Measurements from ENCODE around the gene MUS81. TPM values are rescaled to one million over a fixed set of nuclear protein-coding genes. Genes with fewer than 3 reads are reported as not detected.
"Not testable (repeated sequence)": the region's sequence is repeated elsewhere in the genome, so short reads cannot be mapped to it uniquely, and the experiment has no call there.

MUS81 gene
- total RNA-seq, 2 donors from 2014 or later: 23.4 to 26.3 TPM

- H3K9me3 ChIP-seq: no peaks in the 10 kb centered on the region
- peak overlapping the region; percentile 73 to 90 for H3K4me3 ChIP-seq
- H3K36me3 ChIP-seq: no peaks in the 10 kb centered on the region
- no peak for DNase-seq (ENCODE audit: low spot score)
- no peaks in the 10 kb centered on the region for H3K27me3 ChIP-seq
- H3K27ac ChIP-seq: peak overlapping the region; percentile 96 to 100
- TF ChIP-seq CTCF (IDR thresholded peaks at IDR 0.05): peak; percentile 23 to 66
- H3K4me1 ChIP-seq: peaks cover 0 to 70% of the 10 kb centered on the region in 2 donors
Measured at GRCh38 chr11:65891219-65892136, 31.2 kb downstream of the MUS81 start.

- H3K4me3 ChIP-seq: peak overlapping the region; percentile 73 to 90
- not testable (repeated sequence) for DNase-seq (ENCODE audit: low spot score); H3K27me3 ChIP-seq; H3K9me3 ChIP-seq; H3K36me3 ChIP-seq
- H3K4me1 ChIP-seq: peaks cover 0 to 64% of the 10 kb centered on the region in 2 donors
- H3K27ac ChIP-seq: peak overlapping the region; percentile 96 to 100
Measured at GRCh38 chr11:65892137-65892540, 31.9 kb downstream of the MUS81 start.

- H3K9me3 ChIP-seq: no peaks in the 10 kb centered on the region
- no peaks in the 10 kb centered on the region for H3K36me3 ChIP-seq
- H3K27me3 ChIP-seq: no peaks in the 10 kb centered on the region
- H3K4me1 ChIP-seq: peaks cover 0 to 57% of the 10 kb centered on the region in 2 donors
- no peak for DNase-seq (ENCODE audit: low spot score)
- H3K27ac ChIP-seq: peak overlapping the region; percentile 96 to 100
- TF ChIP-seq CTCF (IDR thresholded peaks at IDR 0.05): no peak
- H3K4me3 ChIP-seq: peak overlapping the region in 1 of 2 donors; percentile 73
Measured at GRCh38 chr11:65892661-65893317, 32.6 kb downstream of the MUS81 start.

- no peak for DNase-seq (ENCODE audit: low spot score)
- H3K36me3 ChIP-seq: no peaks in the 10 kb centered on the region
- H3K4me3 ChIP-seq: peak overlapping the region in 1 of 2 donors; percentile 73
- H3K27ac ChIP-seq: peak overlapping the region; percentile 96 to 100
- H3K4me1 ChIP-seq: peaks cover 0 to 48% of the 10 kb centered on the region in 2 donors
- TF ChIP-seq CTCF (IDR thresholded peaks at IDR 0.05): no peak
- no peaks in the 10 kb centered on the region for H3K9me3 ChIP-seq
- H3K27me3 ChIP-seq: no peaks in the 10 kb centered on the region
Measured at GRCh38 chr11:65894034-65894591, 33.9 kb downstream of the MUS81 start.

- no peaks in the 10 kb centered on the region for H3K9me3 ChIP-seq
- no peak for DNase-seq (ENCODE audit: low spot score)
- peaks cover 0 to 48% of the 10 kb centered on the region in 2 donors for H3K4me1 ChIP-seq
- H3K27me3 ChIP-seq: no peaks in the 10 kb centered on the region
- no peak overlapping the region for H3K27ac ChIP-seq
- no peak for TF ChIP-seq CTCF (IDR thresholded peaks at IDR 0.05)
- no peaks in the 10 kb centered on the region for H3K36me3 ChIP-seq
- H3K4me3 ChIP-seq: no peak overlapping the region
Measured at GRCh38 chr11:65895482-65895981, 35.3 kb downstream of the MUS81 start.
